Measurements from ENCODE around the gene BOD1.

Gene BOD1

GRCh38 chr5:173623296-173623771, 6.9 kb upstream of the BOD1 start:
- H3K9me3 ChIP-seq, result no peaks in the 10 kb centered on the region
- no peaks in the 10 kb centered on the region for H3K36me3 ChIP-seq
- TF ChIP-seq CTCF (IDR thresholded peaks at IDR 0.05), result no peak
- no peaks in the 10 kb centered on the region for H3K27me3 ChIP-seq
- no peak overlapping the region for H3K4me3 ChIP-seq (ENCODE audit: low read depth in 1 of 2, low read length in 1 of 2)
- no peaks in the 10 kb centered on the region for H3K4me1 ChIP-seq (ENCODE audit: control insufficient read depth in 1 of 2, insufficient read depth in 1 of 2, low read depth in 1 of 2, low read length in 1 of 2)
- H3K27ac ChIP-seq, result no peak overlapping the region

GRCh38 chr5:173622183-173623047, 6.0 kb upstream of the BOD1 start:
- Histone ChIP-seq H3K36me3 (no peaks in the 10 kb centered on the region), H3K9me3 (no peaks in the 10 kb centered on the region), H3K27ac (no peak overlapping the region), H3K4me1 (ENCODE audit: control insufficient read depth in 1 of 2, insufficient read depth in 1 of 2, low read depth in 1 of 2, low read length in 1 of 2) (peaks cover 3 to 4% of the 10 kb centered on the region in 2 experiments), H3K27me3 (no peaks in the 10 kb centered on the region), H3K4me3 (ENCODE audit: low read depth in 1 of 2, low read length in 1 of 2) (no peak overlapping the region)
- TF ChIP-seq CTCF (IDR thresholded peaks at IDR 0.05), result no peak

GRCh38 chr5:173620784-173621183, 4.3 kb upstream of the BOD1 start:
- Histone ChIP-seq H3K9me3 (no peaks in the 10 kb centered on the region), H3K36me3 (no peaks in the 10 kb centered on the region), H3K4me3 (ENCODE audit: low read depth in 1 of 2, low read length in 1 of 2) (no peak overlapping the region), H3K27ac (no peak overlapping the region), H3K27me3 (no peaks in the 10 kb centered on the region), H3K4me1 (ENCODE audit: control insufficient read depth in 1 of 2, insufficient read depth in 1 of 2, low read depth in 1 of 2, low read length in 1 of 2) (peaks cover 14% of the 10 kb centered on the region in 2 experiments)
- TF ChIP-seq CTCF (IDR thresholded peaks at IDR 0.05), result no peak

- no peaks in the 10 kb centered on the region for H3K27me3 ChIP-seq
Observed at GRCh38 chr5:173618927-173619519, 2.6 kb upstream of the BOD1 start.

More at GRCh38 chr5:173618927-173619519, 2.6 kb upstream of the BOD1 start:
- peak; percentile 89 for TF ChIP-seq CTCF (IDR thresholded peaks at IDR 0.05)
- Histone ChIP-seq H3K4me3 (ENCODE audit: low read depth in 1 of 2, low read length in 1 of 2) (no peak overlapping the region), H3K27ac (no peak overlapping the region), H3K4me1 (ENCODE audit: control insufficient read depth in 1 of 2, insufficient read depth in 1 of 2, low read depth in 1 of 2, low read length in 1 of 2) (peaks cover 21 to 23% of the 10 kb centered on the region in 2 experiments), H3K9me3 (no peaks in the 10 kb centered on the region), H3K36me3 (no peaks in the 10 kb centered on the region)
